ENCODE measurements around the gene FGA.

The FGA gene

DNA sequence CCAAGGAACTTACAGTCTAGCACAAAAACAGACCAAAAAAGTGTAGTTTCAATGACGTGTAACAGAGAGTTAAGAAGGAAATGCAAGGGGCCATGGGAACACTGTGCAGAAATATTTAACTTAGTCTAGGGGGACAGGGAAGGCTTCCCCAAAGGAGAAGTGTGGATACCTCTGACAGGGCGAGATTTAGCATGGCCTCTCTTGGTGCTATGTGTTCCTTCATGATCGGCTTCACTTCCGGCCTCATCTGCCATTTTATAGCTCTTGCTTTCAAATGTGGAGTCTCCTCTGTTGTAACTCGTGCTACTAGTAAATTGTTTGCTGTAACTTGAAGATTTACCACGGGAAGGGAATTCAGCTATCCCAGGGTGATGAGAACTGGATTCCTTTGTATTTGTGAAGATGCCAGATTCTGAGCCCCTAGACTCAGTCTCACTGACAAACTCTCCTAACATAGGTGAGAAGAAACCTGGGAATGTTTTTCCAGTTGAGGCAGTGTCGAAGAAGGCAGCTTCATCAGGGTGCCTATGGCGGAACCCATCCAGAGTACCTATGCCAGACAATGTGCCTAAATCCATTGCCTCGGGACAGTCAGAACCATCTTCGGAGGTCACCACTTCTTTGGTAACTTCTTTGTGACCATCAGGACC is 5.0 kb downstream of the FGA start:
- Histone ChIP-seq H3K27ac (ENCODE audit: low read length) (no peak overlapping the region), H2AFZ (ENCODE audit: low read length) (no peak overlapping the region), H3F3A (ENCODE audit: insufficient read depth, low read length) (no peaks in the 10 kb centered on the region), H3K27me3 (replicated peaks; ENCODE audit: insufficient read depth, low read length) (no peaks in the 10 kb centered on the region), H3K36me3 (replicated peaks; ENCODE audit: insufficient read depth, low read length) (no peaks in the 10 kb centered on the region), H3K9me2 (replicated peaks; ENCODE audit: insufficient read depth, low read length) (no peaks in the 10 kb centered on the region), H3K9me3 (replicated peaks; ENCODE audit: insufficient read depth, low read length) (no peaks in the 10 kb centered on the region), H3K4me3 (ENCODE audit: low read length) (no peak overlapping the region), H3K9ac (ENCODE audit: low read length) (no peak overlapping the region), H3K4me2 (ENCODE audit: low read depth, low read length) (no peak overlapping the region), H3K79me2 (ENCODE audit: low read length) (no peaks in the 10 kb centered on the region), H4K20me1 (ENCODE audit: insufficient read depth, low read length) (no peaks in the 10 kb centered on the region), H3K4me1 (ENCODE audit: low read length) (no peaks in the 10 kb centered on the region)
- DNase-seq: no peak
- TF ChIP-seq EZH2phosphoT487 (IDR thresholded peaks at IDR 0.05; ENCODE audit: low read length) (no peak), EZH2 (optimal IDR thresholded peaks at IDR 0.05; ENCODE audit: low read depth, low read length) (no peak)
- TF ChIP-seq, protein P1, sequence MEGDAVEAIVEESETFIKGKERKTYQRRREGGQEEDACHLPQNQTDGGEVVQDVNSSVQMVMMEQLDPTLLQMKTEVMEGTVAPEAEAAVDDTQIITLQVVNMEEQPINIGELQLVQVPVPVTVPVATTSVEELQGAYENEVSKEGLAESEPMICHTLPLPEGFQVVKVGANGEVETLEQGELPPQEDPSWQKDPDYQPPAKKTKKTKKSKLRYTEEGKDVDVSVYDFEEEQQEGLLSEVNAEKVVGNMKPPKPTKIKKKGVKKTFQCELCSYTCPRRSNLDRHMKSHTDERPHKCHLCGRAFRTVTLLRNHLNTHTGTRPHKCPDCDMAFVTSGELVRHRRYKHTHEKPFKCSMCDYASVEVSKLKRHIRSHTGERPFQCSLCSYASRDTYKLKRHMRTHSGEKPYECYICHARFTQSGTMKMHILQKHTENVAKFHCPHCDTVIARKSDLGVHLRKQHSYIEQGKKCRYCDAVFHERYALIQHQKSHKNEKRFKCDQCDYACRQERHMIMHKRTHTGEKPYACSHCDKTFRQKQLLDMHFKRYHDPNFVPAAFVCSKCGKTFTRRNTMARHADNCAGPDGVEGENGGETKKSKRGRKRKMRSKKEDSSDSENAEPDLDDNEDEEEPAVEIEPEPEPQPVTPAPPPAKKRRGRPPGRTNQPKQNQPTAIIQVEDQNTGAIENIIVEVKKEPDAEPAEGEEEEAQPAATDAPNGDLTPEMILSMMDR (IDR thresholded peaks at IDR 0.05; ENCODE audit: low read length): no peak

DNA sequence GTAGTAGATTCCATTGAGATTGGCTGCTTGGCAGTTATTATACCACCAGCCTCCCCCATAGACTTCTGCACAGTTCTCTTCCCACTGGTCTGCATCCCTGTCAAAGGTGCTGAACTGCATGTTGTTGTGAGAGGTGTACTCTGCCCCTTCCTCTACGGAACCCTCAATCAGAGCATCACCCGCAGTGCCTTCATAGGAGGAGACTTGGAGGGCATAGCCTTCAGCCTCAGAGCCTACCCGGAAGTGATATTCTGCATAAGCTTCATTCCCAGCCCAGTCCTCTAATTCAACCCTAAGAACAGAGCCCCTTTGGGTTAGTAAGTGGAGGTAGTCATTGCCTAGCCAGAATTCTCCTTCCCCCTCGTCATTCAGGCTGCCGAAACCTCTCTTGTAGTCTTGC is 6.3 kb downstream of the FGA start:
- Histone ChIP-seq H3K9ac (ENCODE audit: low read length) (no peak overlapping the region), H3K27me3 (replicated peaks; ENCODE audit: insufficient read depth, low read length) (no peaks in the 10 kb centered on the region), H4K20me1 (ENCODE audit: insufficient read depth, low read length) (no peaks in the 10 kb centered on the region), H3K4me1 (ENCODE audit: low read length) (no peaks in the 10 kb centered on the region), H3K79me2 (ENCODE audit: low read length) (no peaks in the 10 kb centered on the region), H3K27ac (ENCODE audit: low read length) (no peak overlapping the region), H3K4me2 (ENCODE audit: low read depth, low read length) (no peak overlapping the region), H3K9me3 (replicated peaks; ENCODE audit: insufficient read depth, low read length) (no peaks in the 10 kb centered on the region), H3F3A (ENCODE audit: insufficient read depth, low read length) (no peaks in the 10 kb centered on the region), H3K4me3 (ENCODE audit: low read length) (no peak overlapping the region), H3K9me2 (replicated peaks; ENCODE audit: insufficient read depth, low read length) (no peaks in the 10 kb centered on the region), H3K36me3 (replicated peaks; ENCODE audit: insufficient read depth, low read length) (no peaks in the 10 kb centered on the region), H2AFZ (ENCODE audit: low read length) (no peak overlapping the region)
- DNase-seq: no peak
- TF ChIP-seq EZH2 (optimal IDR thresholded peaks at IDR 0.05; ENCODE audit: low read depth, low read length): no peak
- no peak for TF ChIP-seq EZH2phosphoT487 (IDR thresholded peaks at IDR 0.05; ENCODE audit: low read length)
- TF ChIP-seq, protein P1 (IDR thresholded peaks at IDR 0.05; ENCODE audit: low read length): no peak

DNA sequence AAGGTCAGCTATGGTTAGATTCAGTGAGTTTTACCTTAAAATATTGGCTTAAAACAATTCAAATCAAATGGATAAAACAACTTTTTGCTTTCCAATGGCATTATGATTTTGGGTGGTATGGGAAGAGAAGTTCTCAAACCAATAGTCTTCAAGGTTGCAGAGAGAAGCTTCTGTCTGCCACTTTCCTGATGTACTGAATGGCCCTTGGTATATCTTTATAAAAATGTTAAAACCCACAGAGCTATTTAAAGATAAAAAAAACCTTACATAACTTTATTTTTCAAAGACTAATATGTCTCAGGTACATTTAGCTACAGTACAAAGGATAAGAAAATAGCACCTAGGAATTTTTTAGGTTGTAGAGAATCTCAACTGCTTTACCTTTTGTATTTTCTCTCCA is 6.9 kb downstream of the FGA start:
- H3K79me2 ChIP-seq (ENCODE audit: low read length): no peaks in the 10 kb centered on the region
- H3K4me3 ChIP-seq (ENCODE audit: low read length): no peak overlapping the region
- no peak overlapping the region for H2AFZ ChIP-seq (ENCODE audit: low read length)
- H3K27me3 ChIP-seq (replicated peaks; ENCODE audit: insufficient read depth, low read length): no peaks in the 10 kb centered on the region
- H3K4me2 ChIP-seq (ENCODE audit: low read depth, low read length): no peak overlapping the region
- no peak overlapping the region for H3K9ac ChIP-seq (ENCODE audit: low read length)
- H3K27ac ChIP-seq (ENCODE audit: low read length): no peak overlapping the region
- no peaks in the 10 kb centered on the region for H3K4me1 ChIP-seq (ENCODE audit: low read length)
- DNase-seq: no peak
- H3K9me3 ChIP-seq (replicated peaks; ENCODE audit: insufficient read depth, low read length): no peaks in the 10 kb centered on the region
- H3K9me2 ChIP-seq (replicated peaks; ENCODE audit: insufficient read depth, low read length): no peaks in the 10 kb centered on the region
- H3F3A ChIP-seq (ENCODE audit: insufficient read depth, low read length): no peaks in the 10 kb centered on the region
- no peaks in the 10 kb centered on the region for H3K36me3 ChIP-seq (replicated peaks; ENCODE audit: insufficient read depth, low read length)
- TF ChIP-seq, protein P1 (IDR thresholded peaks at IDR 0.05; ENCODE audit: low read length): no peak
- no peak for TF ChIP-seq EZH2 (optimal IDR thresholded peaks at IDR 0.05; ENCODE audit: low read depth, low read length)
- no peak for TF ChIP-seq EZH2phosphoT487 (IDR thresholded peaks at IDR 0.05; ENCODE audit: low read length)
- no peaks in the 10 kb centered on the region for H4K20me1 ChIP-seq (ENCODE audit: insufficient read depth, low read length)

All from MM.1S (cell line).